H9 (cell line): ENCODE data around the gene PCDH9. TPM values are rescaled to one million over a fixed set of nuclear protein-coding genes. Genes with fewer than 3 reads are reported as not detected.

ENCODE experiments used
- DNase-seq: peaks from one replicate; pipeline ENCODE4 v3.0.0-alpha.2; 2017
- H2AFZ ChIP-seq: one replicate; pipeline ENCODE4 v1.6.1; 2013; ENCODE audit warnings: mild to moderate bottlenecking, low read length, control low read depth, moderate library complexity
- H2AK5ac ChIP-seq: 2 replicates; pipeline ENCODE4 v1.6.1; 2013; ENCODE audit warnings: low read length, control low read depth, mixed read lengths; ENCODE audit not compliant: insufficient read length
- H2BK120ac ChIP-seq: one replicate; pipeline ENCODE4 v1.6.1; 2013; ENCODE audit warnings: low read depth, mild to moderate bottlenecking, low read length, control low read depth, inconsistent platforms; ENCODE audit not compliant: poor library complexity, severe bottlenecking
- H2BK12ac ChIP-seq: 2 replicates; pipeline ENCODE4 v1.6.1; 2013; ENCODE audit warnings: low read length, control low read depth, mixed read lengths, low read depth; ENCODE audit not compliant: insufficient read length
- H2BK15ac ChIP-seq: 2 replicates; pipeline ENCODE4 v1.6.1; 2013; ENCODE audit warnings: low read depth, low read length, control low read depth
- H2BK20ac ChIP-seq: one replicate; pipeline ENCODE4 v1.6.1; 2013; ENCODE audit warnings: low read depth, mild to moderate bottlenecking, low read length, control low read depth, inconsistent platforms; ENCODE audit not compliant: poor library complexity, severe bottlenecking
- H2BK5ac ChIP-seq: 2 replicates; pipeline ENCODE4 v1.6.1; 2013; ENCODE audit warnings: low read length, control low read depth, mixed read lengths; ENCODE audit not compliant: insufficient read length
- H3K14ac ChIP-seq: 2 replicates; pipeline ENCODE4 v1.6.1; 2013; ENCODE audit warnings: low read length, control low read depth; ENCODE audit not compliant: insufficient read depth
- H3K18ac ChIP-seq: 2 replicates; pipeline ENCODE4 v1.6.1; 2013; ENCODE audit warnings: low read depth, mild to moderate bottlenecking, mixed read lengths, low read length, control low read depth; ENCODE audit not compliant: insufficient read length
- H3K23ac ChIP-seq: 2 replicates; pipeline ENCODE4 v1.6.1; 2013; ENCODE audit warnings: low read length, control low read depth, mixed read lengths, low read depth; ENCODE audit not compliant: insufficient read length
- H3K23me2 ChIP-seq: 2 replicates; pipeline ENCODE4 v1.6.1; 2013; ENCODE audit warnings: low read depth, mild to moderate bottlenecking, mixed read lengths, low read length, control low read depth; ENCODE audit not compliant: insufficient read length, poor library complexity, severe bottlenecking
- H3K27ac ChIP-seq: 2 replicates; pipeline ENCODE4 v1.5.1; 2013; ENCODE audit warnings: low read length, control low read depth, mixed read lengths, low read depth; ENCODE audit not compliant: insufficient read length
- H3K27me3 ChIP-seq: 2 replicates; pipeline ENCODE4 v1.6.1; 2013; ENCODE audit warnings: low read length, control low read depth, inconsistent platforms; ENCODE audit not compliant: insufficient read depth
- H3K4ac ChIP-seq: 2 replicates; pipeline ENCODE4 v1.6.1; 2013; ENCODE audit warnings: low read depth, mild to moderate bottlenecking, control low read depth, inconsistent platforms, low read length, moderate library complexity
- H3K4me1 ChIP-seq: 2 replicates; pipeline ENCODE4 v1.6.1; 2013; ENCODE audit warnings: low read length, control low read depth, inconsistent platforms; ENCODE audit not compliant: insufficient read depth
- H3K4me2 ChIP-seq: 2 replicates; pipeline ENCODE4 v1.6.1; 2013; ENCODE audit warnings: low read length, control low read depth, mixed read lengths; ENCODE audit not compliant: insufficient read length, insufficient read depth
- H3K56ac ChIP-seq: 2 replicates; pipeline ENCODE4 v1.6.1; 2013; ENCODE audit warnings: low read depth, mild to moderate bottlenecking, mixed read lengths, low read length, control low read depth; ENCODE audit not compliant: insufficient read length
- H3K79me1 ChIP-seq: 2 replicates; pipeline ENCODE4 v1.6.1; 2013; ENCODE audit warnings: low read depth, mild to moderate bottlenecking, moderate library complexity, low read length, control low read depth, inconsistent platforms; ENCODE audit not compliant: insufficient read depth, poor library complexity, severe bottlenecking
- H3K79me2 ChIP-seq: 2 replicates; pipeline ENCODE4 v1.6.1; 2013; ENCODE audit warnings: low read length, control low read depth, inconsistent platforms; ENCODE audit not compliant: insufficient read depth
- H3K9ac ChIP-seq: 2 replicates; pipeline ENCODE4 v1.6.1; 2013; ENCODE audit warnings: low read length, control low read depth, mixed read lengths; ENCODE audit not compliant: insufficient read length; ENCODE audit errors: extremely low read depth
- H3K9me3 ChIP-seq: one replicate; pipeline ENCODE4 v1.6.1; 2013; ENCODE audit warnings: low read depth, low read length, inconsistent platforms; ENCODE audit not compliant: control insufficient read depth
- H3T11ph ChIP-seq: one replicate; pipeline ENCODE4 v1.6.1; 2013; ENCODE audit warnings: mild to moderate bottlenecking, low read length, control low read depth, inconsistent platforms
- H4K20me1 ChIP-seq: one replicate; pipeline ENCODE4 v1.6.1; 2013; ENCODE audit not compliant: control insufficient read depth, insufficient read length, insufficient read depth
- H4K5ac ChIP-seq: 2 replicates; pipeline ENCODE4 v1.6.1; 2013; ENCODE audit warnings: low read depth, mild to moderate bottlenecking, mixed read lengths, low read length, control low read depth; ENCODE audit not compliant: insufficient read length
- H4K8ac ChIP-seq: replicated peaks from 2 replicates; pipeline ENCODE4 v1.6.1; 2013; ENCODE audit warnings: low read length, control low read depth, mixed read lengths, low read depth; ENCODE audit not compliant: insufficient read length
- H4K91ac ChIP-seq: 2 replicates; pipeline ENCODE4 v1.6.1; 2013; ENCODE audit warnings: low read depth, mild to moderate bottlenecking, moderate library complexity, mixed read lengths, low read length, control low read depth; ENCODE audit not compliant: insufficient read length
- H3K27ac Mint-ChIP-seq, 3 experiments: 2 replicates in 2 of 3; 3 replicates in 1 of 3; pipeline ENCODE4 v1.8.0; 2020 to 2021; ENCODE audit warnings: mixed read lengths in 3 of 3, mild to moderate bottlenecking in 1 of 3, moderate library complexity in 1 of 3
- H3K27me3 Mint-ChIP-seq: 2 replicates; pipeline ENCODE4 v1.8.0; 2021; ENCODE audit warnings: low read depth, mild to moderate bottlenecking, moderate library complexity, mixed read lengths
- H3K36me3 Mint-ChIP-seq, 3 experiments: 2 replicates in 2 of 3; 3 replicates in 1 of 3; pipeline ENCODE4 v1.8.0; 2020 to 2021; ENCODE audit warnings: low read depth in 3 of 3, mixed read lengths in 3 of 3; ENCODE audit not compliant: insufficient read depth in 1 of 3
- H3K4me1 Mint-ChIP-seq, 2 experiments: 2 replicates each; pipeline ENCODE4 v1.8.0; 2020; ENCODE audit warnings: mixed read lengths in 2 of 2
- H3K4me3 Mint-ChIP-seq, 2 experiments: 2 replicates in 1 of 2; 3 replicates in 1 of 2; pipeline ENCODE4 v1.8.0; 2020 to 2021; ENCODE audit warnings: mild to moderate bottlenecking in 2 of 2, mixed read lengths in 2 of 2, moderate library complexity in 1 of 2
- H3K9me3 Mint-ChIP-seq, 2 experiments: 2 replicates in 1 of 2; 3 replicates in 1 of 2; pipeline ENCODE4 v1.8.0; 2020; ENCODE audit warnings: mild to moderate bottlenecking in 2 of 2, mixed read lengths in 2 of 2, moderate library complexity in 1 of 2
- WGBS: extraction: QIAGEN DNeasy Blood & Tissue Kit; methylation state at CpG from one replicate; pipeline ENCODE4 v1.1.7; 2013; ENCODE audit warnings: missing lambda C conversion rate, low lambda C conversion rate, mixed read lengths; ENCODE audit not compliant: insufficient read length; ENCODE audit errors: extremely low coverage; 5-methylcytosine and 5-hydroxymethylcytosine counted together
- total RNA-seq: library from RNA; stranded (reverse); gene quantifications from 2 replicates; pipeline ENCODE4 v1.2.1, GENCODE V29; 2021
- TF ChIP-seq, protein P1 (sequence below): fragments of 200-600 bp; sonication (generic); conservative IDR thresholded peaks from 3 replicates; pipeline ENCODE4 v1.8.0; 2021; ENCODE audit warnings: antibody characterized with exemption, mild to moderate bottlenecking

The PCDH9 gene
- total RNA-seq, 1 experiment from 2014 or later = 0.11 TPM

- H2BK12ac ChIP-seq = no peak overlapping the region
- no peaks in the 10 kb centered on the region for H3K79me1 ChIP-seq
- no peak overlapping the region for H3K23ac ChIP-seq
- H3T11ph ChIP-seq = no peak overlapping the region
- WGBS = no CpG with 5 or more reads among the region's 3 CpGs
- no peak overlapping the region for H2BK20ac ChIP-seq
- no peak overlapping the region for H3K4ac ChIP-seq
- H3K27ac Mint-ChIP-seq = no peak overlapping the region
- no peak overlapping the region for H3K14ac ChIP-seq
- H3K36me3 Mint-ChIP-seq = no peaks in the 10 kb centered on the region
- no peak overlapping the region for H2AFZ ChIP-seq
- TF ChIP-seq, protein P1, sequence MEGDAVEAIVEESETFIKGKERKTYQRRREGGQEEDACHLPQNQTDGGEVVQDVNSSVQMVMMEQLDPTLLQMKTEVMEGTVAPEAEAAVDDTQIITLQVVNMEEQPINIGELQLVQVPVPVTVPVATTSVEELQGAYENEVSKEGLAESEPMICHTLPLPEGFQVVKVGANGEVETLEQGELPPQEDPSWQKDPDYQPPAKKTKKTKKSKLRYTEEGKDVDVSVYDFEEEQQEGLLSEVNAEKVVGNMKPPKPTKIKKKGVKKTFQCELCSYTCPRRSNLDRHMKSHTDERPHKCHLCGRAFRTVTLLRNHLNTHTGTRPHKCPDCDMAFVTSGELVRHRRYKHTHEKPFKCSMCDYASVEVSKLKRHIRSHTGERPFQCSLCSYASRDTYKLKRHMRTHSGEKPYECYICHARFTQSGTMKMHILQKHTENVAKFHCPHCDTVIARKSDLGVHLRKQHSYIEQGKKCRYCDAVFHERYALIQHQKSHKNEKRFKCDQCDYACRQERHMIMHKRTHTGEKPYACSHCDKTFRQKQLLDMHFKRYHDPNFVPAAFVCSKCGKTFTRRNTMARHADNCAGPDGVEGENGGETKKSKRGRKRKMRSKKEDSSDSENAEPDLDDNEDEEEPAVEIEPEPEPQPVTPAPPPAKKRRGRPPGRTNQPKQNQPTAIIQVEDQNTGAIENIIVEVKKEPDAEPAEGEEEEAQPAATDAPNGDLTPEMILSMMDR = no peak
- no peak overlapping the region for H3K4me3 Mint-ChIP-seq
- no peak overlapping the region for H3K18ac ChIP-seq
- no peaks in the 10 kb centered on the region; the same call in 1 of the 2 replicates for H3K27me3 ChIP-seq
- H3K79me2 ChIP-seq = no peaks in the 10 kb centered on the region
- peaks cover 19% of the 10 kb centered on the region for H3K27me3 Mint-ChIP-seq
- H4K20me1 ChIP-seq = no peaks in the 10 kb centered on the region
- no peak overlapping the region for H3K27ac ChIP-seq
- H3K9ac ChIP-seq = no peak overlapping the region
- no peak overlapping the region for H3K56ac ChIP-seq
- no peaks in the 10 kb centered on the region for H3K4me1 ChIP-seq
- peaks cover 3 to 6% of the 10 kb centered on the region in 2 experiments; a peak in 3 of 4 replicates for H3K4me1 Mint-ChIP-seq
- no peak for DNase-seq
- H3K9me3 Mint-ChIP-seq = no peaks in the 10 kb centered on the region
- no peak overlapping the region for H2AK5ac ChIP-seq
- H3K9me3 ChIP-seq = no peaks in the 10 kb centered on the region
- no peak overlapping the region for H2BK120ac ChIP-seq
- peaks cover 18% of the 10 kb centered on the region for H3K23me2 ChIP-seq
- H4K5ac ChIP-seq = no peak overlapping the region
- H3K4me2 ChIP-seq = no peak overlapping the region
- H2BK15ac ChIP-seq = no peak overlapping the region
- no peak overlapping the region for H2BK5ac ChIP-seq
- H4K91ac ChIP-seq = no peak overlapping the region
- no peak overlapping the region for H4K8ac ChIP-seq
Observed at GRCh38 chr13:67228031-67228430, 2.1 kb downstream of the PCDH9 start.
